Measurements from ENCODE around the gene ZNF618.

DNA sequence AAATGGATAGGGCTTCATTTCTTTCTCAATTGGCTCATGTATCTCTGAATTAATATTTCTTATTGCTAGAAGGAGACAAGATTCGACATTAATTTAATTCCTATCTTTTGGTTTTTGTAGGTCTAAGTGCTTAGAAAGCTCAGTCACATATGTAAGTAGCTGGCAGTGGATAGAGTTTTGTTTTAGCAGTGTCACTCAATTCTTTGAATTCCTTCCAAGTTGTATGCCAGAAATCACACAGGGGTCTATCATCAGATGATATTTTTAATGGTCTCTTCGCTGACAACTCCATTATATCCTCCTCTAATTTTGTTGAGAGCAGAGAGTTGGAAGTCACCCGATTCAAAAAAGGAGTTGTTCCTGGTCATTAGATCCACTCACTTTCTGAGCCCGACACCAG, 119.3 kb downstream of the ZNF618 start:
- TF ChIP-seq CTCF (IDR thresholded peaks at IDR 0.05 in 4 of 5, conservative IDR thresholded peaks at IDR 0.05 in 1 of 5) (no peak), POLR2A (IDR thresholded peaks at IDR 0.05) (no peak)
